Transverse colon (tissue), 4 donors: ENCODE results near the gene SMG7. TPM values are rescaled to one million over a fixed set of nuclear protein-coding genes. Genes with fewer than 3 reads are reported as not detected.

ENCODE experiments used
- DNase-seq: peaks from one replicate; pipeline ENCODE4 v3.0.0-alpha.2; 2019
- H3K27ac ChIP-seq, 4 donors: fragments of 200-600 bp; sonication (generic); 2 replicates each; pipeline ENCODE4 v1.5.1; 2016 to 2018; ENCODE audit warnings: inconsistent platforms in 4 of 4
- H3K27me3 ChIP-seq: fragments of 200-600 bp; sonication (generic); 2 replicates; pipeline ENCODE4 v1.5.1; 2017; ENCODE audit warnings: inconsistent platforms
- H3K36me3 ChIP-seq, 4 donors: fragments of 200-600 bp; sonication (generic); 2 replicates each; pipeline ENCODE4 v1.5.1; 2017 to 2019; ENCODE audit warnings: inconsistent platforms in 4 of 4
- H3K4me1 ChIP-seq, 4 donors: fragments of 200-600 bp; sonication (generic); 2 replicates each; pipeline ENCODE4 v1.5.1; 2017 to 2020; ENCODE audit warnings: inconsistent platforms in 4 of 4
- H3K4me3 ChIP-seq, 4 donors: fragments of 200-600 bp; sonication (generic); 1 replicate in 1 of 4; 2 replicates in 3 of 4; pipeline versions ENCODE4 v1.5.1 to v1.6.1; 2017 to 2019; ENCODE audit warnings: inconsistent platforms in 4 of 4
- H3K9me3 ChIP-seq, 2 donors: fragments of 200-600 bp; sonication (generic); 2 replicates each; pipeline ENCODE4 v1.5.1; 2017 to 2019; ENCODE audit warnings: inconsistent platforms in 2 of 2
- CTCF ChIP-seq, 5 experiments: fragments of 200-600 bp in 3 of 5; fragments of 450-650 bp in 2 of 5; sonication (generic) in 3 of 5; IDR thresholded peaks; 1 replicate in 2 of 5; 2 replicates in 3 of 5; pipeline ENCODE4 v1.5.1; 2016 to 2017; ENCODE audit warnings: antibody characterized with exemption in 5 of 5, inconsistent platforms in 3 of 5, mild to moderate bottlenecking in 2 of 5, moderate library complexity in 1 of 5
- EP300 ChIP-seq: sonication (generic); formaldehyde crosslinking; IDR thresholded peaks from one replicate; pipeline ENCODE4 v1.6.1; 2017; ENCODE audit warnings: antibody characterized with exemption, low read depth
- POLR2A ChIP-seq: fragments of 450-650 bp; IDR thresholded peaks from one replicate; pipeline ENCODE4 v1.6.1; 2016; ENCODE audit warnings: antibody characterized with exemption, mild to moderate bottlenecking, moderate library complexity
- POLR2AphosphoS5 ChIP-seq, 3 donors: sonication (generic); formaldehyde crosslinking; IDR thresholded peaks; one replicate each; pipeline ENCODE4 v1.6.1; 2016; ENCODE audit warnings: antibody characterized with exemption in 3 of 3
- WGBS, 2 donors: methylation state at CpG; one replicate each; pipeline ENCODE4 v1.1.5; 2018; ENCODE audit warnings: low coverage in 1 of 2; 5-methylcytosine and 5-hydroxymethylcytosine counted together
- in situ Hi-C, 4 donors: fragments of 200-750 bp; cut with MboI; loops; one replicate each; pipeline versions ENCODE4 v1.15.0 to v1.15.1; 2017; ENCODE audit warnings: low sequenced_read_pairs in 3 of 4, low pct_ligation_motif_present in 1 of 4, low pct_unique_long_range_greater_than_20kb in 1 of 4
- intact Hi-C: fragments of 100-400 bp; cut with DNase I; formaldehyde crosslinking; loops from one replicate; pipeline ENCODE4 v1.15.1; 2023; ENCODE audit warnings: low total_unique reads
- total RNA-seq, 4 donors: library from RNA; depleted of rRNA; stranded (reverse); fragments of >200 nt; gene quantifications; one replicate each; pipeline ENCODE4 v1.1.0, GENCODE V29; 2016

Gene SMG7
- total RNA-seq, 4 donors from 2014 or later = 54.9 to 107 (median 74.1) TPM

GRCh38 chr1:183570451-183570850 lies 98.2 kb downstream of the SMG7 start:
- no peak for TF ChIP-seq POLR2AphosphoS5 (IDR thresholded peaks at IDR 0.05)
- no peak for TF ChIP-seq CTCF (IDR thresholded peaks at IDR 0.05)
- TF ChIP-seq EP300 = no peak
- TF ChIP-seq POLR2A = no peak

GRCh38 chr1:183571678-183572268 lies 99.5 kb downstream of the SMG7 start:
- Histone ChIP-seq H3K9me3 (no peaks in the 10 kb centered on the region), H3K27me3 (no peaks in the 10 kb centered on the region), H3K4me1 (peaks cover 0 to 13% (median 3%) of the 10 kb centered on the region in 4 donors), H3K4me3 (no peak overlapping the region), H3K36me3 (no peaks in the 10 kb centered on the region), H3K27ac (peak overlapping the region in 1 of 4 donors; percentile 36)
- DNase-seq = no peak
- intact Hi-C loops (no loop called here), in situ Hi-C loops (no loop called here)
- TF ChIP-seq CTCF (IDR thresholded peaks at IDR 0.05) = no peak
- no peak for TF ChIP-seq EP300
- TF ChIP-seq POLR2AphosphoS5 (IDR thresholded peaks at IDR 0.05) = peak; percentile 37 to 84 (median 62)
- no peak for TF ChIP-seq POLR2A
- 76 to 82% methylated on average over 4 of the region's 4 CpGs for WGBS, 2 donors

More at GRCh38 chr1:183570451-183570850, 98.2 kb downstream of the SMG7 start:
- Histone ChIP-seq H3K27me3 (no peaks in the 10 kb centered on the region), H3K36me3 (no peaks in the 10 kb centered on the region), H3K4me3 (no peak overlapping the region), H3K4me1 (peaks cover 0 to 13% (median 3%) of the 10 kb centered on the region in 4 donors), H3K9me3 (no peaks in the 10 kb centered on the region), H3K27ac (no peak overlapping the region)
- intact Hi-C loops = no loop called here
- in situ Hi-C loops = no loop called here
- DNase-seq = no peak
- WGBS, 2 donors = 83% methylated on average over 4 of the region's 4 CpGs; no CpG with 5 or more reads in 1 of the 2 donors

- H3K9me3 ChIP-seq = no peaks in the 10 kb centered on the region
These were observed 100.4 kb downstream of the SMG7 start for GRCh38 chr1:183572721-183573120.

GRCh38 chr1:183575606-183576005 lies 103.3 kb downstream of the SMG7 start:
- DNase-seq = no peak
- WGBS, 2 donors = 90 to 100% methylated on average over 1 to 5 of the region's 5 CpGs
- Histone ChIP-seq H3K4me3 (no peak overlapping the region), H3K36me3 (no peaks in the 10 kb centered on the region), H3K27me3 (no peaks in the 10 kb centered on the region), H3K4me1 (no peaks in the 10 kb centered on the region), H3K9me3 (no peaks in the 10 kb centered on the region), H3K27ac (no peak overlapping the region)
- intact Hi-C loops (no loop called here), in situ Hi-C loops (no loop called here)
- TF ChIP-seq POLR2A (no peak), POLR2AphosphoS5 (IDR thresholded peaks at IDR 0.05) (no peak), CTCF (IDR thresholded peaks at IDR 0.05) (no peak), EP300 (no peak)

More at GRCh38 chr1:183572721-183573120, 100.4 kb downstream of the SMG7 start:
- Histone ChIP-seq H3K27ac (no peak overlapping the region), H3K4me3 (no peak overlapping the region), H3K4me1 (peaks cover 0 to 4% (median 0%) of the 10 kb centered on the region in 4 donors), H3K27me3 (no peaks in the 10 kb centered on the region), H3K36me3 (no peaks in the 10 kb centered on the region)
- DNase-seq = no peak
- 86% methylated on average over 1 of the region's 1 CpG; no CpG with 5 or more reads in 1 of the 2 donors for WGBS, 2 donors
- intact Hi-C loops (no loop called here), in situ Hi-C loops (no loop called here)
- no peak for TF ChIP-seq POLR2AphosphoS5 (IDR thresholded peaks at IDR 0.05)
- no peak for TF ChIP-seq CTCF (IDR thresholded peaks at IDR 0.05)
- no peak for TF ChIP-seq EP300
- TF ChIP-seq POLR2A = no peak
